Measurements from ENCODE around the gene METRN.

Gene METRN

GRCh38 chr16:728131-728889 is 13.4 kb downstream of the METRN start:
- H3K9ac ChIP-seq (ENCODE audit: low read depth, low read length, poor library complexity, severe bottlenecking): no peak overlapping the region
- TF ChIP-seq CTCF (conservative IDR thresholded peaks at IDR 0.05; ENCODE audit: low read length) (no peak), EZH2phosphoT487 (IDR thresholded peaks at IDR 0.05; ENCODE audit: borderline replicate concordance) (no peak)
- no peaks in the 10 kb centered on the region for H3K9me3 ChIP-seq (ENCODE audit: insufficient read depth, low read depth, low read length)
- H3K79me2 ChIP-seq (ENCODE audit: insufficient read depth, low read length): no peaks in the 10 kb centered on the region
- H3K9me2 ChIP-seq (replicated peaks; ENCODE audit: low read depth, low read length): no peaks in the 10 kb centered on the region
- no peaks in the 10 kb centered on the region for H3F3A ChIP-seq (ENCODE audit: low read depth)
- H3K36me3 ChIP-seq (ENCODE audit: insufficient read depth, low read length): no peaks in the 10 kb centered on the region
- H3K4me1 ChIP-seq (ENCODE audit: insufficient read depth, low read length, poor library complexity, severe bottlenecking): no peaks in the 10 kb centered on the region
- no peak overlapping the region for H3K4me2 ChIP-seq (ENCODE audit: low read depth, low read length, poor library complexity, severe bottlenecking)
- H4K20me1 ChIP-seq (ENCODE audit: insufficient read depth, low read length, poor library complexity, severe bottlenecking): no peaks in the 10 kb centered on the region
- H3K27me3 ChIP-seq (ENCODE audit: insufficient read depth, low read length, poor library complexity, severe bottlenecking): no peaks in the 10 kb centered on the region
- H2AFZ ChIP-seq (ENCODE audit: low read length): no peak overlapping the region
- no peak overlapping the region for H3K4me3 ChIP-seq (ENCODE audit: low read length, poor library complexity, severe bottlenecking)

- Histone ChIP-seq H3F3A (ENCODE audit: low read depth) (no peaks in the 10 kb centered on the region), H3K9ac (ENCODE audit: low read depth, low read length, poor library complexity, severe bottlenecking) (no peak overlapping the region), H3K27me3 (ENCODE audit: insufficient read depth, low read length, poor library complexity, severe bottlenecking) (no peaks in the 10 kb centered on the region), H3K4me1 (ENCODE audit: insufficient read depth, low read length, poor library complexity, severe bottlenecking) (no peaks in the 10 kb centered on the region), H3K9me2 (replicated peaks; ENCODE audit: low read depth, low read length) (no peaks in the 10 kb centered on the region), H3K9me3 (ENCODE audit: insufficient read depth, low read depth, low read length) (no peaks in the 10 kb centered on the region), H3K36me3 (ENCODE audit: insufficient read depth, low read length) (no peaks in the 10 kb centered on the region), H2AFZ (ENCODE audit: low read length) (no peak overlapping the region), H3K4me2 (ENCODE audit: low read depth, low read length, poor library complexity, severe bottlenecking) (no peak overlapping the region), H3K79me2 (ENCODE audit: insufficient read depth, low read length) (no peaks in the 10 kb centered on the region), H3K4me3 (ENCODE audit: low read length, poor library complexity, severe bottlenecking) (no peak overlapping the region), H4K20me1 (ENCODE audit: insufficient read depth, low read length, poor library complexity, severe bottlenecking) (no peaks in the 10 kb centered on the region)
- TF ChIP-seq CTCF (conservative IDR thresholded peaks at IDR 0.05; ENCODE audit: low read length): no peak
- no peak for TF ChIP-seq EZH2phosphoT487 (IDR thresholded peaks at IDR 0.05; ENCODE audit: borderline replicate concordance)
Measured at GRCh38 chr16:728890-729744, 14.2 kb downstream of the METRN start.

GRCh38 chr16:729768-730665 is 15.1 kb downstream of the METRN start:
- H3K27me3 ChIP-seq (ENCODE audit: insufficient read depth, low read length, poor library complexity, severe bottlenecking): no peaks in the 10 kb centered on the region
- H4K20me1 ChIP-seq (ENCODE audit: insufficient read depth, low read length, poor library complexity, severe bottlenecking): no peaks in the 10 kb centered on the region
- no peaks in the 10 kb centered on the region for H3F3A ChIP-seq (ENCODE audit: low read depth)
- H2AFZ ChIP-seq (ENCODE audit: low read length): no peak overlapping the region
- TF ChIP-seq CTCF (conservative IDR thresholded peaks at IDR 0.05; ENCODE audit: low read length) (no peak), EZH2phosphoT487 (IDR thresholded peaks at IDR 0.05; ENCODE audit: borderline replicate concordance) (no peak)
- H3K9ac ChIP-seq (ENCODE audit: low read depth, low read length, poor library complexity, severe bottlenecking): no peak overlapping the region
- H3K79me2 ChIP-seq (ENCODE audit: insufficient read depth, low read length): no peaks in the 10 kb centered on the region
- H3K4me1 ChIP-seq (ENCODE audit: insufficient read depth, low read length, poor library complexity, severe bottlenecking): no peaks in the 10 kb centered on the region
- H3K4me3 ChIP-seq (ENCODE audit: low read length, poor library complexity, severe bottlenecking): no peak overlapping the region
- no peaks in the 10 kb centered on the region for H3K9me2 ChIP-seq (replicated peaks; ENCODE audit: low read depth, low read length)
- no peak overlapping the region for H3K4me2 ChIP-seq (ENCODE audit: low read depth, low read length, poor library complexity, severe bottlenecking)
- no peaks in the 10 kb centered on the region for H3K9me3 ChIP-seq (ENCODE audit: insufficient read depth, low read depth, low read length)
- H3K36me3 ChIP-seq (ENCODE audit: insufficient read depth, low read length): no peaks in the 10 kb centered on the region

Measured in Loucy (cell line).